H1 (cell line): Measurements from ENCODE around the gene PIM2. TPM values are rescaled to one million over a fixed set of nuclear protein-coding genes. Genes with fewer than 3 reads are reported as not detected.

ENCODE experiments used
- CTCF ChIA-PET: fragments of 300-600 bp; sonication (Branson Sonifier 250); formaldehyde crosslinking; loops from one replicate; lab custom pipeline; 2021; ENCODE audit not compliant: partially characterized antibody; lab: Charles Lee
- POLR2A ChIA-PET: fragments of 300-600 bp; sonication (Branson Sonifier 250); formaldehyde crosslinking; loops from one replicate; lab custom pipeline; 2021; ENCODE audit warnings: inconsistent platforms; ENCODE audit not compliant: partially characterized antibody; lab: Charles Lee
- DNase-seq, 2 experiments: peaks; one replicate each; pipeline versions ENCODE4 v3.0.0 to v3.0.0-alpha.2; 2010 to 2022; ENCODE audit warnings: low spot score in 2 of 2, low read depth in 1 of 2, mixed read lengths in 1 of 2
- FAIRE-seq: peaks from 2 replicates; lab custom pipeline; 2011; peaks lifted over from hg19 to GRCh38; lab: Jason Lieb, UNC
- H2AFZ ChIP-seq: 2 replicates; pipeline ENCODE4 v1.8.1; 2012; ENCODE audit warnings: low read length, inconsistent platforms
- H2AK5ac ChIP-seq: 2 replicates; pipeline ENCODE4 v1.6.1; 2013; ENCODE audit warnings: low read depth, low read length
- H2BK120ac ChIP-seq: replicated peaks from 2 replicates; pipeline ENCODE3; 2013; ENCODE audit warnings: low read depth, low read length, inconsistent platforms
- H2BK12ac ChIP-seq: 2 replicates; pipeline ENCODE4 v1.6.1; 2013; ENCODE audit warnings: low read depth, low read length
- H2BK15ac ChIP-seq: 2 replicates; pipeline ENCODE4 v1.6.1; 2013; ENCODE audit warnings: low read length
- H2BK20ac ChIP-seq: 2 replicates; pipeline ENCODE4 v1.6.1; 2013; ENCODE audit warnings: low read length
- H2BK5ac ChIP-seq: 2 replicates; pipeline ENCODE4 v1.6.1; 2013; ENCODE audit warnings: low read depth, low read length
- H3K14ac ChIP-seq: 2 replicates; pipeline ENCODE4 v1.6.1; 2013; ENCODE audit warnings: inconsistent platforms; ENCODE audit not compliant: insufficient read length
- H3K18ac ChIP-seq: 2 replicates; pipeline ENCODE4 v1.6.1; 2013; ENCODE audit warnings: low read length; ENCODE audit errors: extremely low read depth
- H3K23ac ChIP-seq: 2 replicates; pipeline ENCODE4 v1.6.1; 2013; ENCODE audit warnings: inconsistent platforms; ENCODE audit not compliant: insufficient read length
- H3K23me2 ChIP-seq: 2 replicates; pipeline ENCODE4 v1.6.1; 2013; ENCODE audit warnings: low read depth, low read length
- H3K27ac ChIP-seq: 2 replicates; pipeline ENCODE4 v1.6.1; 2011; ENCODE audit warnings: low read depth, low read length, inconsistent platforms
- H3K27me3 ChIP-seq, 4 experiments: replicated peaks in 1 of 4; 1 replicate in 1 of 4; 2 replicates in 3 of 4; pipeline versions ENCODE4 v1.6.1 to v1.8.1; 2011 to 2013; ENCODE audit warnings: low read length in 3 of 4, mild to moderate bottlenecking in 3 of 4, inconsistent platforms in 2 of 4, mixed read lengths in 2 of 4, moderate library complexity in 1 of 4; ENCODE audit not compliant: control insufficient read depth in 3 of 4, insufficient read depth in 3 of 4; ENCODE audit errors: extremely low read depth in 1 of 4
- H3K36me3 ChIP-seq, 4 experiments: 2 replicates each; pipeline versions ENCODE4 v1.6.1 to v1.8.1; 2011 to 2013; ENCODE audit warnings: mild to moderate bottlenecking in 4 of 4, low read length in 3 of 4, moderate library complexity in 2 of 4, control low read depth in 1 of 4, inconsistent platforms in 1 of 4; ENCODE audit not compliant: insufficient read depth in 4 of 4, control insufficient read depth in 2 of 4
- H3K4ac ChIP-seq: replicated peaks from 2 replicates; pipeline ENCODE3; 2013; ENCODE audit warnings: low read length, low read depth, mixed read lengths, inconsistent platforms; ENCODE audit not compliant: insufficient read length
- H3K4me1 ChIP-seq, 4 experiments: replicated peaks in 1 of 4; 1 replicate in 1 of 4; 2 replicates in 3 of 4; pipeline versions ENCODE4 v1.6.1 to v1.8.1; 2011 to 2013; ENCODE audit warnings: low read length in 3 of 4, inconsistent platforms in 2 of 4, mixed read lengths in 1 of 4; ENCODE audit not compliant: insufficient read depth in 4 of 4, control insufficient read depth in 3 of 4
- H3K4me2 ChIP-seq, 2 experiments: 2 replicates each; pipeline versions ENCODE4 v1.6.1 to v1.8.1; 2011 to 2013; ENCODE audit warnings: low read depth in 2 of 2, low read length in 2 of 2, control low read depth in 1 of 2, inconsistent platforms in 1 of 2, mild to moderate bottlenecking in 1 of 2; ENCODE audit not compliant: insufficient read depth in 1 of 2
- H3K4me3 ChIP-seq, 4 experiments: fragments of 200-600, 300-600 bp in 1 of 4; sonication (generic), shearing (Covaris generic), sonication (Bioruptor Twin) in 1 of 4; 2 replicates each; pipeline versions ENCODE4 v1.5.1 to v1.8.1; 2011 to 2016; ENCODE audit warnings: low read length in 4 of 4, low read depth in 3 of 4, control low read depth in 2 of 4, inconsistent platforms in 2 of 4, mild to moderate bottlenecking in 2 of 4, mixed read lengths in 1 of 4, moderate library complexity in 1 of 4; ENCODE audit not compliant: insufficient read depth in 2 of 4; ENCODE audit errors: extremely low read depth in 1 of 4
- H3K56ac ChIP-seq: replicated peaks from 2 replicates; pipeline ENCODE3; 2013; ENCODE audit warnings: low read depth, mild to moderate bottlenecking, mixed read lengths, low read length, inconsistent platforms; ENCODE audit not compliant: insufficient read length
- H3K79me1 ChIP-seq: 2 replicates; pipeline ENCODE4 v1.6.1; 2013; ENCODE audit warnings: low read depth, low read length, control low read depth
- H3K79me2 ChIP-seq, 2 experiments: 2 replicates each; pipeline versions ENCODE4 v1.6.1 to v1.8.1; 2012 to 2013; ENCODE audit warnings: low read length in 2 of 2, mild to moderate bottlenecking in 2 of 2, inconsistent platforms in 1 of 2; ENCODE audit not compliant: insufficient read depth in 2 of 2, control insufficient read depth in 1 of 2
- H3K9ac ChIP-seq, 4 experiments: replicated peaks in 1 of 4; 1 replicate in 1 of 4; 2 replicates in 3 of 4; pipeline versions ENCODE4 v1.6.1 to v1.8.1; 2011 to 2013; ENCODE audit warnings: low read depth in 3 of 4, low read length in 3 of 4, control low read depth in 2 of 4, mild to moderate bottlenecking in 2 of 4, moderate library complexity in 2 of 4, inconsistent platforms in 1 of 4; ENCODE audit errors: extremely low read depth in 1 of 4
- H3K9me3 ChIP-seq, 2 experiments: 2 replicates each; pipeline versions ENCODE4 v1.6.1 to v1.8.1; 2012 to 2013; ENCODE audit warnings: mild to moderate bottlenecking in 2 of 2, moderate library complexity in 2 of 2, control low read depth in 1 of 2, inconsistent platforms in 1 of 2, low read depth in 1 of 2, low read length in 1 of 2, mixed read lengths in 1 of 2; ENCODE audit not compliant: insufficient read depth in 2 of 2
- H4K20me1 ChIP-seq, 2 experiments: replicated peaks in 1 of 2; 2 replicates each; pipeline versions ENCODE3 to v1.8.1; 2011 to 2013; ENCODE audit warnings: inconsistent platforms in 2 of 2, low read length in 2 of 2, mild to moderate bottlenecking in 1 of 2; ENCODE audit not compliant: insufficient read depth in 2 of 2, control insufficient read depth in 1 of 2
- H4K5ac ChIP-seq: 2 replicates; pipeline ENCODE4 v1.6.1; 2013; ENCODE audit warnings: low read length, low read depth, mixed read lengths, inconsistent platforms; ENCODE audit not compliant: insufficient read length
- H4K8ac ChIP-seq: 2 replicates; pipeline ENCODE4 v1.8.0; 2013; ENCODE audit warnings: mild to moderate bottlenecking, moderate library complexity, low read length, inconsistent platforms; ENCODE audit not compliant: insufficient read depth; ENCODE audit errors: extremely low read depth
- H4K91ac ChIP-seq: replicated peaks from 2 replicates; pipeline ENCODE3; 2013; ENCODE audit warnings: low read length, mixed read lengths, inconsistent platforms; ENCODE audit not compliant: insufficient read length
- BCL11A ChIP-seq, 2 experiments: IDR thresholded peaks; one replicate each; pipeline ENCODE4 v1.6.1; 2011; ENCODE audit warnings: low read depth in 2 of 2, low read length in 2 of 2, mild to moderate bottlenecking in 2 of 2
- BRCA1 ChIP-seq: IDR thresholded peaks from 2 replicates; pipeline ENCODE4 v1.6.1; 2012; ENCODE audit warnings: low read depth, low read length, improper control_type of control experiment
- CREB1 ChIP-seq: IDR thresholded peaks from 2 replicates; pipeline ENCODE4 v1.6.1; 2012; ENCODE audit warnings: inconsistent platforms
- EZH2 ChIP-seq: fragments of 200-600 bp; sonication (generic); IDR thresholded peaks from 2 replicates; pipeline ENCODE4 v1.7.1; 2012; ENCODE audit warnings: low read depth, mild to moderate bottlenecking, moderate library complexity, low read length, inconsistent platforms; ENCODE audit not compliant: severe bottlenecking
- FOSL1 ChIP-seq: IDR thresholded peaks from 2 replicates; pipeline ENCODE4 v1.6.1; 2011; ENCODE audit warnings: mild to moderate bottlenecking, low read depth, low read length, moderate library complexity; ENCODE audit not compliant: insufficient read depth
- HDAC2 ChIP-seq, 2 experiments: fragments of 300-600 bp in 1 of 2; sonication (generic) in 1 of 2; IDR thresholded peaks; 2 replicates each; pipeline ENCODE4 v1.6.1; 2011 to 2012; ENCODE audit warnings: low read depth in 2 of 2, low read length in 2 of 2, mild to moderate bottlenecking in 2 of 2, moderate library complexity in 2 of 2, borderline replicate concordance in 1 of 2, inconsistent platforms in 1 of 2
- HDAC6 ChIP-seq: IDR thresholded peaks from one replicate; pipeline ENCODE4 v1.7.1; 2012; ENCODE audit warnings: low read depth, mild to moderate bottlenecking, inconsistent platforms, low read length, moderate library complexity
- RAD21 ChIP-seq, 2 experiments: IDR thresholded peaks in 1 of 2; conservative IDR thresholded peaks in 1 of 2; 2 replicates each; pipeline ENCODE4 v1.6.1; 2011; ENCODE audit warnings: low read depth in 2 of 2, low read length in 2 of 2, improper control_type of control experiment in 1 of 2, inconsistent platforms in 1 of 2, mild to moderate bottlenecking in 1 of 2, moderate library complexity in 1 of 2
- RBBP5 ChIP-seq: IDR thresholded peaks from 2 replicates; pipeline ENCODE4 v1.7.1; 2012; ENCODE audit warnings: low read depth, mild to moderate bottlenecking, inconsistent platforms, low read length, moderate library complexity, borderline replicate concordance
- SP2 ChIP-seq: IDR thresholded peaks from 2 replicates; pipeline ENCODE4 v1.6.1; 2012; ENCODE audit warnings: mild to moderate bottlenecking, low read length, inconsistent platforms
- SRF ChIP-seq: IDR thresholded peaks from 2 replicates; pipeline ENCODE4 v1.6.1; 2011; ENCODE audit warnings: mild to moderate bottlenecking, low read depth, low read length, moderate library complexity
- WGBS, 2 experiments: shearing (Covaris generic) in 1 of 2; methylation state at CpG; one replicate each; pipeline versions ENCODE4 v1.1.6 to v1.1.7; 2013 to 2015; ENCODE audit warnings: low lambda C conversion rate in 2 of 2, mixed read lengths in 2 of 2, inconsistent platforms in 1 of 2, low coverage in 1 of 2, missing lambda C conversion rate in 1 of 2; ENCODE audit not compliant: insufficient replicate concordance in 2 of 2, insufficient coverage in 1 of 2, insufficient read length in 1 of 2; ENCODE audit errors: extremely low coverage in 1 of 2, missing lambda C conversion rate in 1 of 2; 5-methylcytosine and 5-hydroxymethylcytosine counted together
- polyA plus RNA-seq, 7 experiments: library from polyadenylated mRNA; depleted of rRNA in 3 of 7; stranded (reverse) in 5 of 7; unstranded in 2 of 7; fragments of >200 nt in 5 of 7; fragments of 200-250 nt in 2 of 7; gene quantifications; 1 replicate in 5 of 7; 2 replicates in 1 of 7; 4 replicates in 1 of 7; pipeline versions ENCODE4 v1.2.1 to v1.2.3, GENCODE V29; 2011 to 2013; ENCODE audit warnings: missing spikeins in 2 of 7, mixed read lengths in 2 of 7
- total RNA-seq: library from RNA; stranded (reverse); fragmentation: NEBNext Ultra II Directional; extraction: Animal tissue kit (Norgen Biotek cat#: 25700); gene quantifications from 2 replicates; pipeline ENCODE4 v1.2.1, GENCODE V29; 2021
- TF ChIP-seq, protein P1 (sequence below): IDR thresholded peaks from 2 replicates; pipeline ENCODE4 v1.6.1; 2012; ENCODE audit warnings: inconsistent platforms

PIM2 gene
- total and polyA plus RNA-seq, 2 of the 8 experiments (the other 6 are each of a cell fraction or from before 2014, with no cell fraction given), result 180 to 203 TPM

DNA sequence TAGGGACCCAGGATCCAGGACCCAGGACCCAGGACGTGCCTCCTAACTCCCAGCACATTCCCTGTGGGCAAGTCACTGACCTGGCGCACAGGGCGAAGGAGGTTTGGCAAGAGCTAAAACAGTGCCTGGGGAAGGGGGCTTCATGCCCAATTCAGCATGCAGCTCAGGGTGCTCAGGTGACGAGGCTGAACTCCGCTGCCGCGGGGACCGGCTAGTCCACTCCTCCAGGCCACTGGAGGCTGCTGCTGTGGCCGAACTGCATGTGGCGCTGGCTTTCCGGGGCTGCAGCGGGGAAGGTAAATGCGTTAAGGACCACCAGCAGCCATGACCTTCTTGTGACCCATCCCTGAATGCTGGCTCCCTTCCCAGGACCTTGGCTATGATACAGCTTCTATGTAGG, 4.9 kb upstream of the PIM2 start:
- FAIRE-seq (no peak), DNase-seq (no peak)
- H3K18ac ChIP-seq, result no peak overlapping the region
- no peak overlapping the region for H3K4me3 ChIP-seq
- H3K23me2 ChIP-seq, result peaks cover 11% of the 10 kb centered on the region
- no peak overlapping the region for H2BK15ac ChIP-seq
- POLR2A ChIA-PET, result interaction anchor here (0.9 to 30.9 kb wide), 3 partner anchors 9 to 31 kb away, joined by 3 to 572 read pairs (median 572); partner anchors contain the start of genes PIM2 and SLC35A2
- no peak overlapping the region for H3K4me2 ChIP-seq
- H2BK120ac ChIP-seq, result no peak overlapping the region
- peak overlapping the region; percentile 1; the same call in 1 of the 2 replicates for H4K8ac ChIP-seq
- H3K79me2 ChIP-seq, result peaks cover 4 to 30% of the 10 kb centered on the region in 2 experiments
- H4K5ac ChIP-seq, result no peak overlapping the region
- H3K79me1 ChIP-seq, result no peaks in the 10 kb centered on the region
- H3K4ac ChIP-seq, result no peak overlapping the region
- peaks cover 8 to 26% (median 20%) of the 10 kb centered on the region in 4 experiments; a peak in 6 of 7 replicates for H3K4me1 ChIP-seq
- no peak overlapping the region for H2AFZ ChIP-seq
- no peaks in the 10 kb centered on the region for H3K27me3 ChIP-seq
- H2BK5ac ChIP-seq, result 0 out of 2 replicates have a peak overlapping the region, but pooled peaks have one; percentile 39
- no peak overlapping the region for H3K9ac ChIP-seq
- no peaks in the 10 kb centered on the region for H4K20me1 ChIP-seq
- WGBS, 2 experiments, result 86% methylated on average over 8 of the region's 13 CpGs; no CpG with 5 or more reads in 1 of the 2 experiments
- peaks cover 0 to 33% (median 14%) of the 10 kb centered on the region in 4 experiments; a peak in 6 of 8 replicates for H3K36me3 ChIP-seq
- H4K91ac ChIP-seq, result no peak overlapping the region
- H3K56ac ChIP-seq, result no peak overlapping the region
- no peak overlapping the region for H2AK5ac ChIP-seq
- H3K27ac ChIP-seq, result no peak overlapping the region; the same call in 1 of the 2 replicates
- CTCF ChIA-PET, result interaction anchor here (1.2 to 1.7 kb wide), 2 partner anchors 14 to 17 kb away, joined by 4 to 5 read pairs; no protein-coding TSS in a partner anchor
- no peaks in the 10 kb centered on the region for H3K9me3 ChIP-seq
- H3K14ac ChIP-seq, result no peak overlapping the region
- no peak overlapping the region for H2BK20ac ChIP-seq
- H3K23ac ChIP-seq, result no peak overlapping the region
- 0 out of 2 replicates have a peak overlapping the region, but pooled peaks have one; percentile 75 for H2BK12ac ChIP-seq
- TF ChIP-seq HDAC2 (IDR thresholded peaks at IDR 0.05; ENCODE audit: borderline replicate concordance in 1 of 2, low read depth in 2 of 2, low read length in 2 of 2) (no peak), EZH2 (no peak), BRCA1 (no peak), RBBP5 (no peak), HDAC6 (no peak), RAD21 (IDR thresholded peaks at IDR 0.05 in 1 of 2, conservative IDR thresholded peaks at IDR 0.05 in 1 of 2; ENCODE audit: low read depth in 2 of 2, low read length in 2 of 2) (no peak), CREB1 (no peak), SP2 (no peak), BCL11A (IDR thresholded peaks at IDR 0.05; ENCODE audit: low read depth in 2 of 2, low read length in 2 of 2) (no peak), SRF (no peak), FOSL1 (no peak)
- TF ChIP-seq, protein P1, sequence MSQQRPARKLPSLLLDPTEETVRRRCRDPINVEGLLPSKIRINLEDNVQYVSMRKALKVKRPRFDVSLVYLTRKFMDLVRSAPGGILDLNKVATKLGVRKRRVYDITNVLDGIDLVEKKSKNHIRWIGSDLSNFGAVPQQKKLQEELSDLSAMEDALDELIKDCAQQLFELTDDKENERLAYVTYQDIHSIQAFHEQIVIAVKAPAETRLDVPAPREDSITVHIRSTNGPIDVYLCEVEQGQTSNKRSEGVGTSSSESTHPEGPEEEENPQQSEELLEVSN, result no peak
